Loucy (cell line): ENCODE measurements around the gene COL20A1.

Source experiments
- H2AFZ ChIP-seq: fragments of 200-600 bp; sonication (generic); 2 replicates; pipeline ENCODE4 v1.6.0; 2016; ENCODE audit warnings: antibody characterized with exemption, mild to moderate bottlenecking, low read length, moderate library complexity
- H3F3A ChIP-seq: fragments of 200-600 bp; 2 replicates; pipeline ENCODE4 v1.6.0; 2016; ENCODE audit warnings: antibody characterized with exemption, low read depth, mild to moderate bottlenecking
- H3K27me3 ChIP-seq: fragments of 200-600 bp; sonication (generic); 2 replicates; pipeline ENCODE4 v1.6.1; 2014; ENCODE audit warnings: low read length, mild to moderate bottlenecking; ENCODE audit not compliant: insufficient read depth, poor library complexity, severe bottlenecking
- H3K36me3 ChIP-seq: fragments of 200-600 bp; sonication (generic); 2 replicates; pipeline ENCODE4 v1.6.1; 2016; ENCODE audit warnings: low read length; ENCODE audit not compliant: insufficient read depth
- H3K4me1 ChIP-seq: fragments of 200-600 bp; sonication (generic); 2 replicates; pipeline ENCODE4 v1.5.1; 2014; ENCODE audit warnings: low read length, mild to moderate bottlenecking; ENCODE audit not compliant: insufficient read depth, poor library complexity, severe bottlenecking
- H3K4me2 ChIP-seq: fragments of 200-600 bp; sonication (generic); 2 replicates; pipeline ENCODE4 v1.6.0; 2014; ENCODE audit warnings: antibody characterized with exemption, low read length, low read depth, mild to moderate bottlenecking; ENCODE audit not compliant: poor library complexity, severe bottlenecking
- H3K4me3 ChIP-seq: fragments of 200-600 bp; sonication (generic); 2 replicates; pipeline ENCODE4 v1.5.1; 2014; ENCODE audit warnings: low read length, mild to moderate bottlenecking, mixed read lengths; ENCODE audit not compliant: poor library complexity, severe bottlenecking
- H3K79me2 ChIP-seq: fragments of 200-600 bp; sonication (generic); 2 replicates; pipeline ENCODE4 v1.6.1; 2014; ENCODE audit warnings: low read length; ENCODE audit not compliant: insufficient read depth
- H3K9ac ChIP-seq: fragments of 200-600 bp; sonication (generic); 2 replicates; pipeline ENCODE4 v1.6.0; 2014; ENCODE audit warnings: mild to moderate bottlenecking, low read depth, low read length, moderate library complexity; ENCODE audit not compliant: poor library complexity, severe bottlenecking
- H3K9me2 ChIP-seq: fragments of 200-600 bp; sonication (generic); replicated peaks from 2 replicates; pipeline ENCODE4 v1.6.1; 2016; ENCODE audit warnings: low read depth, low read length, mixed read lengths
- H3K9me3 ChIP-seq: fragments of 200-600 bp; sonication (generic); 2 replicates; pipeline ENCODE4 v1.6.1; 2014; ENCODE audit warnings: mild to moderate bottlenecking, antibody characterized with exemption, low read length, low read depth; ENCODE audit not compliant: insufficient read depth
- H4K20me1 ChIP-seq: fragments of 200-600 bp; sonication (generic); 2 replicates; pipeline ENCODE4 v1.6.0; 2014; ENCODE audit warnings: antibody characterized with exemption, low read length, mild to moderate bottlenecking; ENCODE audit not compliant: insufficient read depth, poor library complexity, severe bottlenecking
- EZH2phosphoT487 ChIP-seq: fragments of 200-600 bp; IDR thresholded peaks from 2 replicates; pipeline ENCODE4 v1.6.1; 2018; ENCODE audit warnings: antibody characterized with exemption, mild to moderate bottlenecking, moderate library complexity, borderline replicate concordance
- TF ChIP-seq, protein P1 (sequence below): fragments of 200-600 bp; sonication (generic); conservative IDR thresholded peaks from 2 replicates; pipeline ENCODE4 v1.5.1; 2014; ENCODE audit warnings: mild to moderate bottlenecking, antibody characterized with exemption, low read length

The COL20A1 gene

DNA sequence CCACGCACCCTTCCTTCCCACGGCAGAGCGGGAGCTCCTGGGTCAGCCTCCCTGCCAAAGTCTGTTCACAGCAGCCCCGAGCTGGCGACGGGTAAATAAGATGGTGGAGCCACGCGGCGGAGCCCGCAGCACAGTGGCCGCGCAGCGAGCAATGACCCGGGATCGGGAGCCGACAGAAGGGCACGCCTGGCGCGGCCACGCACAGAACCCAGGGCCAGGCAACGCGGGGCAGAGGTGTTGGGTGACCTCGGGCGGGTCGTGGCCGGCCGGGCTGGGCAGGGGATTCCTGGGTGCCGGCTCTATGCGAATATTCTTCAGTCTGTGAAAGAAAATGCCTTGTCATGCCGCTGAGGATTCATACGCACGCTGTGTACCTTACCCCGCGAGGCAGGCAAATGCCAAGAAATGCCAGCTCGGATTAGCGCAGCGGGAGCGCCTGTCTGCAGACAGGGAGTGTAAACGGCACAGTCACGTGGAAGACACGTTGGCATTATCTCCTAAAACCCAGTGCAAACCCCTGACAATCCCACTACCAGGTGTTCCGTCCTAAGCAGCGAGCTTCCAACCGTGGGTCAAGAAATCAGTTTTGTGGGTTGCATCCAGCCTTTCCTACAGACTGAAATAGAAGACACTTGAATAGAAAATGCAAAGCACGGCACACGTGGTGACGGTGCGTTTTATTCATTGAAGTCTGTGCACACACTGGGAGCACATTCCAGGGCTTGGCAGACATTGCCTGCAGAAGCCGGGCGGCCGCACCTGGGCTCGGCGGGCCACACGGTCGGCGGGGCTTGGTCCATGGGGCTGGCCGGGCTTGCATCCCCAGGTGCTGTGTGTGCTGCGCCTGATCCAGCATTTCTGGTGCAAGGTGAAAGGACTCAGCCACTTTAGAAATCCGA is 49.8 kb downstream of the COL20A1 start:
- no peaks in the 10 kb centered on the region for H3K27me3 ChIP-seq
- H3K36me3 ChIP-seq = no peaks in the 10 kb centered on the region

GRCh38 chr20:63343460-63344445 is 50.8 kb downstream of the COL20A1 start:
- H4K20me1 ChIP-seq = no peaks in the 10 kb centered on the region
- no peaks in the 10 kb centered on the region for H3F3A ChIP-seq
- no peaks in the 10 kb centered on the region for H3K27me3 ChIP-seq
- H3K4me1 ChIP-seq = no peaks in the 10 kb centered on the region
- no peak overlapping the region for H3K4me3 ChIP-seq
- H2AFZ ChIP-seq = no peak overlapping the region
- H3K9me3 ChIP-seq = no peaks in the 10 kb centered on the region
- no peaks in the 10 kb centered on the region for H3K79me2 ChIP-seq
- H3K4me2 ChIP-seq = no peak overlapping the region
- H3K9me2 ChIP-seq = no peaks in the 10 kb centered on the region
- no peaks in the 10 kb centered on the region for H3K36me3 ChIP-seq
- H3K9ac ChIP-seq = no peak overlapping the region
- no peak for TF ChIP-seq EZH2phosphoT487
- TF ChIP-seq, protein P1, sequence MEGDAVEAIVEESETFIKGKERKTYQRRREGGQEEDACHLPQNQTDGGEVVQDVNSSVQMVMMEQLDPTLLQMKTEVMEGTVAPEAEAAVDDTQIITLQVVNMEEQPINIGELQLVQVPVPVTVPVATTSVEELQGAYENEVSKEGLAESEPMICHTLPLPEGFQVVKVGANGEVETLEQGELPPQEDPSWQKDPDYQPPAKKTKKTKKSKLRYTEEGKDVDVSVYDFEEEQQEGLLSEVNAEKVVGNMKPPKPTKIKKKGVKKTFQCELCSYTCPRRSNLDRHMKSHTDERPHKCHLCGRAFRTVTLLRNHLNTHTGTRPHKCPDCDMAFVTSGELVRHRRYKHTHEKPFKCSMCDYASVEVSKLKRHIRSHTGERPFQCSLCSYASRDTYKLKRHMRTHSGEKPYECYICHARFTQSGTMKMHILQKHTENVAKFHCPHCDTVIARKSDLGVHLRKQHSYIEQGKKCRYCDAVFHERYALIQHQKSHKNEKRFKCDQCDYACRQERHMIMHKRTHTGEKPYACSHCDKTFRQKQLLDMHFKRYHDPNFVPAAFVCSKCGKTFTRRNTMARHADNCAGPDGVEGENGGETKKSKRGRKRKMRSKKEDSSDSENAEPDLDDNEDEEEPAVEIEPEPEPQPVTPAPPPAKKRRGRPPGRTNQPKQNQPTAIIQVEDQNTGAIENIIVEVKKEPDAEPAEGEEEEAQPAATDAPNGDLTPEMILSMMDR = no peak

More for the DNA sequence above, 49.8 kb downstream of the COL20A1 start:
- no peak overlapping the region for H2AFZ ChIP-seq
- no peak overlapping the region for H3K4me2 ChIP-seq
- no peaks in the 10 kb centered on the region for H3K4me1 ChIP-seq
- H3K9ac ChIP-seq = no peak overlapping the region
- no peaks in the 10 kb centered on the region for H3F3A ChIP-seq
- no peak overlapping the region for H3K4me3 ChIP-seq
- TF ChIP-seq, protein P1 = no peak
- no peak for TF ChIP-seq EZH2phosphoT487
- H3K9me3 ChIP-seq = no peaks in the 10 kb centered on the region
- H3K9me2 ChIP-seq = no peaks in the 10 kb centered on the region
- H3K79me2 ChIP-seq = no peaks in the 10 kb centered on the region
- H4K20me1 ChIP-seq = no peaks in the 10 kb centered on the region

DNA sequence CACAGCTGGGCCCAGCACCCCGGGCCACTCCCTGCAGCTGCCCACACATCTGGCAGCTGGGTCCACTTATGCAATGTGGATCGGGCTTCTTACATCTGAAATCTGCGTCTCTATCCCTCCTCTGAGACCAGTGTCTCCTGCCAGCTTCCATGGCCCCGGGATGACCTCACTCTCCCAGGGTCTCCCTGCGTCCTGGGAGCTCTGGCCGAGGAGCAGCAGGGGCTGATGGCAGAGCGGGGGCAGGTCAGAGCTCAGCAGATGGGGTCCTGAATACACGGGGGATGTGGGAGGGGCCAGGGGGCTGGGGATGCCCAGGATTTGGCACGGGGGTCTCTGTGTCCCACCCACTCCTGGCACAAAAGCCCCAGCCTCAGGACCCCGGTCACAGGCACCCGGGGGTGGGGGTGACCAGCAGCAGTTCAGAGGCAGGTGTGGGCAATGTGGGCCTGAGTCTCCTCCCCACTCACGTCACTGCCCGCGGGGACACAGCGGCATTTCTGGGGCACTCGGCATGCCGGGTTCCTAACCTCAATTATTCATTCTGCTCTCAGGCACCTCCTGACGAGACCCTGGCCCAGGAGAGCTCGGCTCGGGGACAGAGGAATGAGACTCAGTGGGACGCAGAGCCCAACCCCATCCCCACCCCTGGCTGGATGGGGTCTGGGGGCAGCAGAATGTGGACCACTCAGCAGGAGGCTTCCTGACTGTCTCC is 51.8 kb downstream of the COL20A1 start:
- no peaks in the 10 kb centered on the region for H3K9me3 ChIP-seq
- H3K4me3 ChIP-seq = no peak overlapping the region
- H3K4me1 ChIP-seq = no peaks in the 10 kb centered on the region
- no peaks in the 10 kb centered on the region for H3K27me3 ChIP-seq
- no peak overlapping the region for H3K4me2 ChIP-seq
- TF ChIP-seq EZH2phosphoT487 = no peak
- TF ChIP-seq, protein P1 = no peak
- no peaks in the 10 kb centered on the region for H3K36me3 ChIP-seq
- H3F3A ChIP-seq = no peaks in the 10 kb centered on the region
- H3K9me2 ChIP-seq = no peaks in the 10 kb centered on the region
- H4K20me1 ChIP-seq = no peaks in the 10 kb centered on the region
- no peak overlapping the region for H2AFZ ChIP-seq
- no peak overlapping the region for H3K9ac ChIP-seq
- no peaks in the 10 kb centered on the region for H3K79me2 ChIP-seq
